ENCODE measurements around the gene GALNT16. TPM values are rescaled to one million over a fixed set of nuclear protein-coding genes. Genes with fewer than 3 reads are reported as not detected.
A peak's percentile ranks its signal among the peaks of the same experiment; 100 is the strongest.

GALNT16 gene
- total RNA-seq, 1 experiment from 2014 or later, result 3.8 TPM

DNA sequence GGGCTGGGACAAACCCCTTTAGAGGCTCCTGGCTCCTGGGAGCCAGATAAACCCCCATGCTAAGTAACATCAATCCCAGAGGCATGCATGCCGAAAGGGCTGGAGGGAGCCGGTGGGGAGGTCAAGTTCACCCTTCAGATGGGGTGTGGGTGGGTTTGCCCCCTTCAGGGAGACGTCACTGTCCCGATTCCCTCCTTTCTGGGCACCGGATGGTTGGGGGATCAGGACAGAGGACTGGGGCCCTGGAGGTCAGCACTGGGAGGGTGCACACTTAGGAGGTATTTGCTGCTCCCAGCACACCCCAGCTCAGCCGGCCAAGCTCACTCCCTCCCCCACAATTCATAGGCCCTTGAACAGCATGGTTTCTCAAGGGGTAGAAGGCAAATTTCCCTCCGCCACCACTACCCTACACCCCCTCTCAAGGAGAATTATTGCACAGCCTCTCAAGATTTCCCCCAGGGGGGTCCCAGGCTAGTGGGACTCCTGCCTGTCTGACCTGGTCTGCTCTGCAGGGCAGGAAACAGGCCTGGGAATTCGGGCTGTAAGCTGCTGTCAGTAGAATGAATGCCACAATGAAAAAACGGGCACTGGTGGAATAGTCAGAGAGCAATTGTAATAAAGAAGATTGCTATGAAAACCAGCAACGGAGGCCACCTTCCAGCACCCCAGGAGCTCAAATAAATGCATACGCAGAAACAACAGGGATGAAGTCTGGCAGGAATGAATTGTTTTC is 63.5 kb downstream of the GALNT16 start:
- intact Hi-C loops (cut with micrococcal nuclease; ENCODE audit: unreplicated experiment), result no loop called here
- Mint-ChIP-seq H3K9me3 (ENCODE audit: unreplicated experiment) (no peaks in the 10 kb centered on the region), H3K36me3 (ENCODE audit: insufficient read depth, unreplicated experiment) (no peaks in the 10 kb centered on the region), H3K4me1 (ENCODE audit: low read depth, unreplicated experiment) (no peaks in the 10 kb centered on the region), H3K27me3 (ENCODE audit: insufficient read depth, unreplicated experiment) (no peaks in the 10 kb centered on the region), H3K27ac (ENCODE audit: unreplicated experiment) (no peak overlapping the region), H3K4me3 (ENCODE audit: unreplicated experiment) (no peak overlapping the region)
- CTCF ChIA-PET, result no interaction called here
- Histone ChIP-seq H3K4me3 (ENCODE audit: low read depth, low read length) (no peak overlapping the region), H3K27me3 (replicated peaks; ENCODE audit: control insufficient read depth, insufficient read depth, low read length) (no peaks in the 10 kb centered on the region), H3K4me1 (no peaks in the 10 kb centered on the region), H3K36me3 (ENCODE audit: control insufficient read depth, insufficient read depth, low read length) (no peaks in the 10 kb centered on the region), H3K9me3 (no peaks in the 10 kb centered on the region)
- DNase-seq, result peak in 1 of 2 experiments; percentile 14
- TF ChIP-seq, protein P1, sequence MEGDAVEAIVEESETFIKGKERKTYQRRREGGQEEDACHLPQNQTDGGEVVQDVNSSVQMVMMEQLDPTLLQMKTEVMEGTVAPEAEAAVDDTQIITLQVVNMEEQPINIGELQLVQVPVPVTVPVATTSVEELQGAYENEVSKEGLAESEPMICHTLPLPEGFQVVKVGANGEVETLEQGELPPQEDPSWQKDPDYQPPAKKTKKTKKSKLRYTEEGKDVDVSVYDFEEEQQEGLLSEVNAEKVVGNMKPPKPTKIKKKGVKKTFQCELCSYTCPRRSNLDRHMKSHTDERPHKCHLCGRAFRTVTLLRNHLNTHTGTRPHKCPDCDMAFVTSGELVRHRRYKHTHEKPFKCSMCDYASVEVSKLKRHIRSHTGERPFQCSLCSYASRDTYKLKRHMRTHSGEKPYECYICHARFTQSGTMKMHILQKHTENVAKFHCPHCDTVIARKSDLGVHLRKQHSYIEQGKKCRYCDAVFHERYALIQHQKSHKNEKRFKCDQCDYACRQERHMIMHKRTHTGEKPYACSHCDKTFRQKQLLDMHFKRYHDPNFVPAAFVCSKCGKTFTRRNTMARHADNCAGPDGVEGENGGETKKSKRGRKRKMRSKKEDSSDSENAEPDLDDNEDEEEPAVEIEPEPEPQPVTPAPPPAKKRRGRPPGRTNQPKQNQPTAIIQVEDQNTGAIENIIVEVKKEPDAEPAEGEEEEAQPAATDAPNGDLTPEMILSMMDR (IDR thresholded peaks at IDR 0.05; ENCODE audit: insufficient read depth in 1 of 2, low read depth in 1 of 2, low read length in 1 of 2, severe bottlenecking in 1 of 2, unreplicated experiment in 1 of 2), result no peak
- POLR2A ChIA-PET, result no interaction called here
- BruUV-seq (replicated peaks), result no TSS peak

DNA sequence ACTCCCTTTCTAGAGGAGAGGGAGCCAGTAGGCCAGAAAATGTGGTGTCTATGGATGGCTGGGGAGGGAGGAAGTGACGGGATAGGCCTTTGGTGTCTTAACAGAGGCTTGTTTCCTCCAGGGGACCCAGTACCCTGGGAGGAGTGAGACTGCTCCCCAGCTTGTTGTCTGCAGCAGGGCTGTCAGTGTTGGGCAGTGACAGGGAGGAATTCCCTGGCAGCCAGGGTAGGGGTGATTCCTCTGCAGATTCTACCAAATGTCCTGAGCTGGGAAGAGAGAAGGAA is 64.0 kb downstream of the GALNT16 start:
- H3K9me3 ChIP-seq, result no peaks in the 10 kb centered on the region
- Mint-ChIP-seq H3K27me3 (ENCODE audit: insufficient read depth, unreplicated experiment) (no peaks in the 10 kb centered on the region), H3K36me3 (ENCODE audit: insufficient read depth, unreplicated experiment) (no peaks in the 10 kb centered on the region), H3K4me1 (ENCODE audit: low read depth, unreplicated experiment) (no peaks in the 10 kb centered on the region), H3K9me3 (ENCODE audit: unreplicated experiment) (no peaks in the 10 kb centered on the region), H3K4me3 (ENCODE audit: unreplicated experiment) (no peak overlapping the region), H3K27ac (ENCODE audit: unreplicated experiment) (no peak overlapping the region)
- H3K27me3 ChIP-seq (replicated peaks; ENCODE audit: control insufficient read depth, insufficient read depth, low read length), result no peaks in the 10 kb centered on the region
- DNase-seq, result peak in 1 of 2 experiments; percentile 2
- intact Hi-C loops (cut with micrococcal nuclease; ENCODE audit: unreplicated experiment), result no loop called here
- no peaks in the 10 kb centered on the region for H3K4me1 ChIP-seq
- POLR2A ChIA-PET, result no interaction called here
- no peak overlapping the region for H3K4me3 ChIP-seq (ENCODE audit: low read depth, low read length)
- CTCF ChIA-PET, result no interaction called here
- TF ChIP-seq, protein P1 (IDR thresholded peaks at IDR 0.05; ENCODE audit: insufficient read depth in 1 of 2, low read depth in 1 of 2, low read length in 1 of 2, severe bottlenecking in 1 of 2, unreplicated experiment in 1 of 2), result no peak
- no TSS peak for BruUV-seq (replicated peaks)
- H3K36me3 ChIP-seq (ENCODE audit: control insufficient read depth, insufficient read depth, low read length), result no peaks in the 10 kb centered on the region

DNA sequence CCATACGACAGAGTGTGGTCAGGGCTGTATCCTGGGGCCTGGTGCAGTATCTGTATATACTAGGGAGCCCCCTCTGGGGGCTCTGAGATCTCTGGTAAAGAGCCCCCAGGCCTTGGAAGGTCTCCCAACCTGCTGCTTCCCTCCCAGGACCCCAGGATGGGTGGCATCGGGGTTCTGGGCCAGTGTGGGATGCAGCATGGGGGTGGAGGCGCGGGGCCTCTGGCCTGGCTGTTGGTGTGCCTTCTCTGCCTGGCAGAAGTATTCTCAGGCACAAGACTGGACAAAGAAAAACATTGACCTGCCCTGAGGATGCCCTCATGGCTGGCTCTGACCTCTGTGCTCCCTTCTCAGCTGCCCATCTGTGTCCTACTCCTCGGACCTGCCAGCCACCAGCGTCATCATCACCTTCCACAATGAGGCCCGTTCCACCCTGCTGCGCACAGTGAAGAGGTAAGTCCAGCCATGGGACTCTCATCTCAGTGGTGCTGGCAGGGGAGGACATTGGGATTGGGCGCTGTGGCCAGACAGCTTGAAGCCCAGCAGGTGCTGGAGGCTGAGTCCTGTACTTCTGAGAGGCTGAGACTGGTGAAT is 64.5 kb downstream of the GALNT16 start:
- Mint-ChIP-seq H3K4me1 (ENCODE audit: low read depth, unreplicated experiment) (no peaks in the 10 kb centered on the region), H3K36me3 (ENCODE audit: insufficient read depth, unreplicated experiment) (no peaks in the 10 kb centered on the region), H3K27me3 (ENCODE audit: insufficient read depth, unreplicated experiment) (no peaks in the 10 kb centered on the region), H3K9me3 (ENCODE audit: unreplicated experiment) (no peaks in the 10 kb centered on the region), H3K27ac (ENCODE audit: unreplicated experiment) (no peak overlapping the region), H3K4me3 (ENCODE audit: unreplicated experiment) (no peak overlapping the region)
- CTCF ChIA-PET, result no interaction called here
- no TSS peak for BruUV-seq (replicated peaks)
- H3K36me3 ChIP-seq (ENCODE audit: control insufficient read depth, insufficient read depth, low read length), result no peaks in the 10 kb centered on the region
- TF ChIP-seq, protein P1 (IDR thresholded peaks at IDR 0.05; ENCODE audit: insufficient read depth in 1 of 2, low read depth in 1 of 2, low read length in 1 of 2, severe bottlenecking in 1 of 2, unreplicated experiment in 1 of 2), result no peak
- peak in 1 of 2 experiments; percentile 14 for DNase-seq
- POLR2A ChIA-PET, result no interaction called here
- H3K4me1 ChIP-seq, result no peaks in the 10 kb centered on the region
- intact Hi-C loops (cut with micrococcal nuclease; ENCODE audit: unreplicated experiment), result no loop called here
- no peaks in the 10 kb centered on the region for H3K9me3 ChIP-seq
- no peaks in the 10 kb centered on the region for H3K27me3 ChIP-seq (replicated peaks; ENCODE audit: control insufficient read depth, insufficient read depth, low read length)
- no peak overlapping the region for H3K4me3 ChIP-seq (ENCODE audit: low read depth, low read length)
